Panc1 (cell line): Measurements from ENCODE around the gene NID2. TPM values are rescaled to one million over a fixed set of nuclear protein-coding genes. Genes with fewer than 3 reads are reported as not detected.

ENCODE experiments used
- ATAC-seq: fragments of 200-7000 bp; cut with Tn5 transposase; 2 replicates; pipeline ENCODE4 v1.9.1; 2020; ENCODE audit warnings: mild to moderate bottlenecking, moderate library complexity
- BruUV-seq: library from RNA; stranded (reverse); fragments of 400-500 nt; replicated peaks from 2 replicates; lab custom pipeline; 2021; lab: Mats Ljungman, UMichigan
- CTCF ChIA-PET: fragments of 300-600 bp; sonication (Branson Sonifier 250); formaldehyde crosslinking; loops from one replicate; lab custom pipeline; 2022; ENCODE audit warnings: antibody characterized with exemption; lab: Charles Lee
- POLR2A ChIA-PET: fragments of 300-600 bp; sonication (Branson Sonifier 250); formaldehyde crosslinking; loops from one replicate; lab custom pipeline; 2022; ENCODE audit warnings: antibody characterized with exemption; lab: Charles Lee
- DNase-seq: peaks from one replicate; pipeline ENCODE4 v3.0.0-alpha.2; 2010; ENCODE audit warnings: low read depth, low spot score
- H3K27ac ChIP-seq: 2 replicates; pipeline ENCODE4 v1.5.1; 2011; ENCODE audit warnings: mild to moderate bottlenecking, low read length, inconsistent platforms
- H3K27me3 ChIP-seq: fragments of 200-500 bp; sonication (Bioruptor generic); 2 replicates; pipeline ENCODE4 v1.6.0; 2014; ENCODE audit warnings: low read length, inconsistent platforms; ENCODE audit not compliant: control insufficient read depth, insufficient read depth
- H3K36me3 ChIP-seq: fragments of 200-500 bp; sonication (Bioruptor generic); 2 replicates; pipeline ENCODE4 v1.5.1; 2014; ENCODE audit warnings: inconsistent platforms, mild to moderate bottlenecking, low read length, moderate library complexity; ENCODE audit not compliant: control insufficient read depth, insufficient read depth
- H3K4me1 ChIP-seq: 2 replicates; pipeline ENCODE4 v1.5.1; 2011; ENCODE audit warnings: inconsistent platforms, mild to moderate bottlenecking, low read length, moderate library complexity; ENCODE audit not compliant: control insufficient read depth, insufficient read depth
- H3K4me3 ChIP-seq, 2 experiments: 2 replicates each; pipeline ENCODE4 v1.5.1; 2011 to 2012; ENCODE audit warnings: low read depth in 2 of 2, low read length in 2 of 2, mild to moderate bottlenecking in 2 of 2, inconsistent platforms in 1 of 2, moderate library complexity in 1 of 2
- H3K9me3 ChIP-seq: fragments of 200-500 bp; sonication (Bioruptor generic); 2 replicates; pipeline ENCODE4 v1.5.1; 2014; ENCODE audit warnings: low read depth, mild to moderate bottlenecking, inconsistent platforms, low read length, moderate library complexity; ENCODE audit not compliant: control insufficient read depth, insufficient read depth
- POLR2AphosphoS5 ChIP-seq: IDR thresholded peaks from 2 replicates; pipeline ENCODE4 v1.6.1; 2012; ENCODE audit warnings: mild to moderate bottlenecking, low read depth, low read length, moderate library complexity
- SIN3A ChIP-seq: IDR thresholded peaks from 2 replicates; pipeline ENCODE4 v1.6.1; 2012; ENCODE audit warnings: low read depth, mild to moderate bottlenecking, low read length, moderate library complexity, borderline replicate concordance; ENCODE audit not compliant: insufficient read depth
- TCF7L2 ChIP-seq: IDR thresholded peaks from 2 replicates; pipeline ENCODE4 v1.6.1; 2011; ENCODE audit warnings: mild to moderate bottlenecking, low read depth, low read length, inconsistent platforms
- in situ Hi-C: cut with HindIII; loops from 2 replicates; pipeline ENCODE4 v1.10.0; 2016; ENCODE audit warnings: low sequenced_read_pairs, low pct_unique_long_range_greater_than_20kb
- intact Hi-C: fragments of 100-400 bp; cut with micrococcal nuclease; formaldehyde crosslinking; loops from one replicate; pipeline ENCODE4 v1.10.0; 2022; ENCODE audit not compliant: unreplicated experiment
- total RNA-seq: library from RNA; stranded (reverse); gene quantifications from one replicate; pipeline ENCODE4 v1.2.1, GENCODE V29; 2021; ENCODE audit not compliant: unreplicated experiment
- TF ChIP-seq, protein P1 (sequence below): fragments of 450-650 bp; IDR thresholded peaks from 2 replicates; pipeline ENCODE4 v1.5.1; 2017; ENCODE audit warnings: mild to moderate bottlenecking
- TF ChIP-seq, protein P2 (sequence below), 2 experiments: IDR thresholded peaks; 2 replicates each; pipeline ENCODE4 v1.6.1; 2011 to 2012; ENCODE audit warnings: low read depth in 2 of 2, control low read depth in 1 of 2, low read length in 1 of 2, mild to moderate bottlenecking in 1 of 2, moderate library complexity in 1 of 2; ENCODE audit not compliant: insufficient read depth in 1 of 2

The NID2 gene
- total RNA-seq, 1 experiment from 2014 or later: 0.36 TPM

DNA sequence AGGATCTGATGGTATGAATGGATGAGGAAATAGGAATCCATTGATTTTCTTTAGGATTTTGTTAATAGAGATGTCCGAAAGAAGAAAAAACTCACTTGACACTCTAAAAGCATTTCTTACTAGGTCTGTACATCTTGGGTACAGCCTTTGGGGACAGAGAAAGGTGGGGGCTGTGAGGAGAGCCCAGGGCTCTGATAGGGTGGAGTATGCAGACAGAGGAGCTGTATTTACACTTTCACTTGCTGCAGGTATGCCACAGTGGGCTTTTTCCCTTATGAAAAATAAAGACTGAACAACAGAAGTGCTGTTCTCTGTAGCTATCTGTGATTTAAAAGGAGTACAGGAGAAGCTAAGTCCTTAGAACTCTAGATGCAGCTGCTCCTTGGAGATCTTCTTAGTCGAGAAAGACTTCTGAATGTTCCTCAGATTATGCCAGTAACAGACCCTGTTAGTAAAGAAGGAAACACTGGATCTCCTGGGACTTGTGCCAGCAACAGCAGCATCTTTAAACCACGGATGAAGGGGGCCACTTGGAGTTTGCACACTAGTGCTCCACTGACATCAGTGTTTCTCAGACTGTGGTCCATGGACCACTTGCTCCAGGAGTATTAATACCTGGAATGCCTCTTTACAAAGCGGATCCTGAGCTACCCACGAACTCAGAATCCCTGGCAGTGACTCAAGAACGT is 98.9 kb downstream of the NID2 start:
- no peak for DNase-seq
- ChIA-PET CTCF (interaction anchor here (0.6 kb wide), 1 partner anchor 19 kb away, joined by 3 read pairs; no protein-coding TSS in a partner anchor), POLR2A (no interaction called here)
- Histone ChIP-seq H3K27me3 (peaks cover 5% of the 10 kb centered on the region), H3K27ac (no peak overlapping the region), H3K9me3 (no peaks in the 10 kb centered on the region), H3K4me1 (no peaks in the 10 kb centered on the region), H3K4me3 (no peak overlapping the region), H3K36me3 (no peaks in the 10 kb centered on the region)
- intact Hi-C loops: no loop called here
- no peak for TF ChIP-seq TCF7L2
- TF ChIP-seq SIN3A: no peak
- TF ChIP-seq, protein P1, sequence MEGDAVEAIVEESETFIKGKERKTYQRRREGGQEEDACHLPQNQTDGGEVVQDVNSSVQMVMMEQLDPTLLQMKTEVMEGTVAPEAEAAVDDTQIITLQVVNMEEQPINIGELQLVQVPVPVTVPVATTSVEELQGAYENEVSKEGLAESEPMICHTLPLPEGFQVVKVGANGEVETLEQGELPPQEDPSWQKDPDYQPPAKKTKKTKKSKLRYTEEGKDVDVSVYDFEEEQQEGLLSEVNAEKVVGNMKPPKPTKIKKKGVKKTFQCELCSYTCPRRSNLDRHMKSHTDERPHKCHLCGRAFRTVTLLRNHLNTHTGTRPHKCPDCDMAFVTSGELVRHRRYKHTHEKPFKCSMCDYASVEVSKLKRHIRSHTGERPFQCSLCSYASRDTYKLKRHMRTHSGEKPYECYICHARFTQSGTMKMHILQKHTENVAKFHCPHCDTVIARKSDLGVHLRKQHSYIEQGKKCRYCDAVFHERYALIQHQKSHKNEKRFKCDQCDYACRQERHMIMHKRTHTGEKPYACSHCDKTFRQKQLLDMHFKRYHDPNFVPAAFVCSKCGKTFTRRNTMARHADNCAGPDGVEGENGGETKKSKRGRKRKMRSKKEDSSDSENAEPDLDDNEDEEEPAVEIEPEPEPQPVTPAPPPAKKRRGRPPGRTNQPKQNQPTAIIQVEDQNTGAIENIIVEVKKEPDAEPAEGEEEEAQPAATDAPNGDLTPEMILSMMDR: no peak
- TF ChIP-seq POLR2AphosphoS5: no peak
- TF ChIP-seq, protein P2, sequence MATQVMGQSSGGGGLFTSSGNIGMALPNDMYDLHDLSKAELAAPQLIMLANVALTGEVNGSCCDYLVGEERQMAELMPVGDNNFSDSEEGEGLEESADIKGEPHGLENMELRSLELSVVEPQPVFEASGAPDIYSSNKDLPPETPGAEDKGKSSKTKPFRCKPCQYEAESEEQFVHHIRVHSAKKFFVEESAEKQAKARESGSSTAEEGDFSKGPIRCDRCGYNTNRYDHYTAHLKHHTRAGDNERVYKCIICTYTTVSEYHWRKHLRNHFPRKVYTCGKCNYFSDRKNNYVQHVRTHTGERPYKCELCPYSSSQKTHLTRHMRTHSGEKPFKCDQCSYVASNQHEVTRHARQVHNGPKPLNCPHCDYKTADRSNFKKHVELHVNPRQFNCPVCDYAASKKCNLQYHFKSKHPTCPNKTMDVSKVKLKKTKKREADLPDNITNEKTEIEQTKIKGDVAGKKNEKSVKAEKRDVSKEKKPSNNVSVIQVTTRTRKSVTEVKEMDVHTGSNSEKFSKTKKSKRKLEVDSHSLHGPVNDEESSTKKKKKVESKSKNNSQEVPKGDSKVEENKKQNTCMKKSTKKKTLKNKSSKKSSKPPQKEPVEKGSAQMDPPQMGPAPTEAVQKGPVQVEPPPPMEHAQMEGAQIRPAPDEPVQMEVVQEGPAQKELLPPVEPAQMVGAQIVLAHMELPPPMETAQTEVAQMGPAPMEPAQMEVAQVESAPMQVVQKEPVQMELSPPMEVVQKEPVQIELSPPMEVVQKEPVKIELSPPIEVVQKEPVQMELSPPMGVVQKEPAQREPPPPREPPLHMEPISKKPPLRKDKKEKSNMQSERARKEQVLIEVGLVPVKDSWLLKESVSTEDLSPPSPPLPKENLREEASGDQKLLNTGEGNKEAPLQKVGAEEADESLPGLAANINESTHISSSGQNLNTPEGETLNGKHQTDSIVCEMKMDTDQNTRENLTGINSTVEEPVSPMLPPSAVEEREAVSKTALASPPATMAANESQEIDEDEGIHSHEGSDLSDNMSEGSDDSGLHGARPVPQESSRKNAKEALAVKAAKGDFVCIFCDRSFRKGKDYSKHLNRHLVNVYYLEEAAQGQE (IDR thresholded peaks at IDR 0.05; ENCODE audit: insufficient read depth in 1 of 2, low read depth in 2 of 2, low read length in 1 of 2): no peak
- in situ Hi-C loops: no loop called here
- ATAC-seq: no peak
- BruUV-seq: no TSS peak

GRCh38 chr14:51967521-51967920 is 101.3 kb downstream of the NID2 start:
- ChIA-PET CTCF (no interaction called here), POLR2A (no interaction called here)
- Histone ChIP-seq H3K27me3 (peaks cover 5% of the 10 kb centered on the region), H3K36me3 (no peaks in the 10 kb centered on the region), H3K27ac (no peak overlapping the region), H3K4me3 (no peak overlapping the region), H3K4me1 (no peaks in the 10 kb centered on the region), H3K9me3 (no peaks in the 10 kb centered on the region)
- in situ Hi-C loops: no loop called here
- DNase-seq: no peak
- ATAC-seq: no peak
- TF ChIP-seq, protein P2 (IDR thresholded peaks at IDR 0.05; ENCODE audit: insufficient read depth in 1 of 2, low read depth in 2 of 2, low read length in 1 of 2): no peak
- BruUV-seq: no TSS peak
- intact Hi-C loops: no loop called here
